GM18505 (cell line): ENCODE results near the gene TMSB15C.
"Not testable (repeated sequence)": the region's sequence is repeated elsewhere in the genome, so short reads cannot be mapped to it uniquely, and the experiment has no call there.

ENCODE experiments used
- ATAC-seq: cut with Tn5 transposase; IDR thresholded peaks from one replicate; pipeline ENCODE4 v1.9.1; 2021; ENCODE audit not compliant: unreplicated experiment
- POLR2A ChIP-seq: IDR thresholded peaks from 4 replicates; pipeline ENCODE4 v1.6.1; 2011; ENCODE audit warnings: borderline replicate concordance; ENCODE audit not compliant: insufficient read depth, insufficient read length; ENCODE audit errors: extremely low read depth

TMSB15C gene

DNA sequence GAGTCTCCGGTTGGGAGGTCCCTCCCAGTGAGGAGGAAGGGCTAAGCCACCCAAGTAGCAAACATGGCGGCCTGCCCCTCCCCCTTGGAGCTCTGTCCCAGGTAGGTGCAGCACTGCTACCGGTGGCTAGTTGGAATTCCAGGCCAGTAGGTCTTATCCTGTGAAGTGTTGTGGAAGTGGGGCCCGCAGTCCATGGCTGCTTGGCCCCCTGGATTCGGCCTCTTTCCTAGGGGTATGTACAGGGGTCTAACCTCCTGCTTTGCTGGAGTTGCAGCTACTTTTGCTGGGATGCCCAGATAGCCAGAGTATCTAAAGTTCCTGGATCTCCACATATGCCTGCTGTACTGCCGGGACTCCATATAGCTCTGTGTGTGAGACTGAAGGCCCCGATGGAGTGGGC lies 9.9 kb upstream of the TMSB15C start:
- TF ChIP-seq POLR2A, result no peak
- no peak for ATAC-seq

DNA sequence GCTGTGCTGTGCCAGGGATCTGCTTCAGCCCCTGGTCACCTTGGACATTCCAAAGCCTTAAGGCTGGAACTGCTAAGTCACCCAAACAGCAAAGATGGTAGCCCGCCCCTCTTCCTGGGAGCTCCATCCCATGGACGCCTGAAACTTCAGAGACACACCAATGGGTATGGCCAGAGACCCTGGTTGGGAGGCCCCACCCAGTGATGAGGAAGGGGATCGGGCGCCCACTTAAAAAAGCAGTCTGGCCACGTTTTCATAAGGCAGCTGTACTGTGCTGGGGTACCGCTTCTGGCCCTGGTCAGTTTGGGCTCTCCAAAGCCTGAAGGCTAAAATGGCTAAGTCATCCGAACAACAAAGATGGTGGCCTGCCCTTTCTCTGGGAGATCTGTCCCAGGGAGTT lies 9.4 kb upstream of the TMSB15C start:
- no peak for ATAC-seq
- no peak for TF ChIP-seq POLR2A

DNA sequence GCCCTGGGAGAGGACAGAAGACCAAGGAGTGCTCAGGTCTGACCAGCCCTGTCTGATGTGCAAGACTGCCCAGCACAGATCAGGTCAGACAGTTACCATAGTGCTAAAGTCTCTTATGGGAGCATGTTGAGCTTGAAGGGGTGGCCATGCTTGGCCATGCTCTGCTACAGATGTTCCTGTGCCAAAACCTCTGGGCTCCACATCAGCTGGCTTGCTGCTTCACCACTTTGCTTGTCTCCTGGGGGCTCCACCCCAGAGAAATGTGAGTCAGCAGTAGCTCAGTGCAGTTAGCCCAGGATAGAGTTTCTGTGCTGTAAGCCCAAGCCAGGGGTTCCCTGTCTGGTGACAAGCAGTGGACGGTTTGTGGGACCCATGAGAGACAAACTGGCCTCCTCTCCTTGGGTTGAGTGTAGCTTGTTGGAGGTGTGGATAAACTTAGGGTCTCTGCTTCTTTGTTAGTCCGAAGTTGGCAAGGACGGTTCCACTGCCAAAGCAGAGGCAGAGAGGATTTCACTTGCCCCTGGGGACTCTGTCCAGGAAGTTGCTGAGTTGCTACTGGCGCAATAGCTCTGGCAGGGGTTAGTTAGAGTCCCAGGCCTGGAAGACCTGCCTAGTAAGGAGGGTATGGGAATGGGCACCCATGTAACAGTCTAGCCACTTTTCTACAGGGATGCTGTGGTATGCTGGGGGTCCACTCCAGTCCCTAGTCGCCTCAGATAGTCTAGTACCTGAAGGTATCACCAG lies 8.7 kb upstream of the TMSB15C start:
- ATAC-seq, result no peak
- TF ChIP-seq POLR2A, result no peak

DNA sequence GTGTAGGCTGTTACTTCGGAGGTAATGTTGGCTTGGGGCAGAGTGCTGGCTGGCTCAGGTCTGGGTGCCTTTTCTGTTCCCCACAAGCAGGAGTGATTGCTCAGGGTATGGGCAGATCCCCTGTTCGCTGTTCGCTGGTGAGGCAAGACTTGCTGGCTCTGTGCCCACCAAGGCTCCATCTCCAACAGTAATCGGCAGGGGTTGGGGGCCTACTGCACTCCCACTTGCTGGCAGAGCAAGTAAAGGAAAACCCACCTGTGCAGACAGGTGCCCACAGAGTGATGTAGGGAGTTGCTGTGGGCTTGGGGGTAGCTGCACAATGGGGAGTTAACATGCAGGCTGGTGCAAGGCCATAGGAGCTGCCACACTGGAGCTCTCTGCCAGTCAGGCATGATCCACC lies 8.0 kb upstream of the TMSB15C start:
- ATAC-seq, result no peak
- TF ChIP-seq POLR2A, result no peak

DNA sequence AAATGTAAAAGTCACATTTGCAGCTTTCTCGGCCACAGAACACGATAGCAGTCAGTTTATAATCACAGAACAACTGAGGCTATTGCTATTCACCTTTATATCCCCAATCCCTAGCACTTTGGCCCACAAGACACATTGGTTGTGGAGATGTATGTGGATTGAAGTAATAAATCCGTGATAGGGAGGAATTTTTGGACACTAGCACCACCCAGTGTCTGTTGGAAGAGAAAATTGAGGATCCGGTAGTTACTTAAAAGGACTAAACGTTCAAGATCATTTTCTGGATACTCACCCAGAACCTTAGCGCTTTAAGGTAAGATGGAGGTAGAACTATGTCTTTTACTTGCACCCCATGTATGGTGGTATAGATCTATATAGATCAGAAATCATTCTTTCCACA lies 1.8 kb upstream of the TMSB15C start:
- not testable (repeated sequence) for ATAC-seq

DNA sequence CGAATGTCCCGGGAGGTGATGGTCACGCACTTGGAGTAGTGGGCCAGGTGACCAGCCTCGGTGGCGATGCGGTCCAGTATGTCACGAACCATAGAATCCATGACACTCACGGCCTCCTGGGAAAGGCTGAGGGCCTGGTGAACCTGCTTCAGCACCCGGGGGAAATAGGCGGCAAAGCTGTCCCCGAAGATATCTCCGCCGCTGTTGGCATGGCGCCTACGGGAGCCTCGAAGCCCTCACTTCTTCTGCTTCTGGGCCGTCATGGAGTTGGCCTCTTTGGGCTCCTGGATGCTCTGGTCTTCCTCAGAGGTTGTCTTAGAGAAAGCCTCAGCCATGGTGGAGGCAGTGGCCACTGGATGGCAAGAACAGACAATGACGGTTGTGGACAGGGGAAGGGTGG lies 13.4 kb downstream of the TMSB15C start:
- ATAC-seq, result not testable (repeated sequence)

DNA sequence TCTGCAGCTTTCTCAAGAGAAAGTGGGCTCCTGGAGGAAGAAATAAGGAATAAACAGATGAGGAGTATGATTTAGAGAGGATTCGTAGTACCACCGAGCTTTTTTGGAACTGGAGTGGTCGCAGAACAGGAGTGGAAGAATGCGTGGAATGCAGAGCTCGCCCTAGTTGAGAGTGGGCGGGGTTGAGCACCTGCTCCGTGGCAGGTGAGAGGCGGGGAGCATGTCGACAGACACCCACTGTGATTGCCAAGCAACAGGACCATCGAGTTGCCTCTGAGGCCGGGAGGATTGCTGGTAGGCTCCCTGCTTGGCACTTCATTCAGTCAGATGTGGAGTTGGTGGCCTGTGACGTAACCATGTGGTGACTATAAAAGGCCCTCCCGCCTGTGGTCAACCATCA lies 21.1 kb downstream of the TMSB15C start:
- ATAC-seq, result not testable (repeated sequence)

DNA sequence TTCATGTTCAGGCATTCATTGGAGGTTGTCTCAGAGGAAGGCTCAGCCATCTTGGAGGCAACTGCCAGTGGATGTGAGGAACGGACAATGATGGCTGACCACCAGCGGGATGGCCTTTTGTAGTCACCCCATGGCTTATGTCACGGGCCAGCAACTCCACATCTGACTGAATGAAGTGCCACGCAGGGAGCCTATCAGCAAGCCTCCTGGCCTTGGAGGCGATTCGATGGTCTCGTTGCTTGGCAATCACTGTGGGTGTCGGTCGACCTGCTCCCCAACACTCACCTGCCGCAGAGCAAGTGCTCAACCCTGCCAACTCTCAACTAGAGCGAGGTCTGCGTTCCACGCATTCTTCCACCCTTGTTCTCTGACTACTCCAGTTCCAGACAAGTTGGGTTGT lies 28.9 kb downstream of the TMSB15C start:
- ATAC-seq, result no peak
- TF ChIP-seq POLR2A, result no peak

DNA sequence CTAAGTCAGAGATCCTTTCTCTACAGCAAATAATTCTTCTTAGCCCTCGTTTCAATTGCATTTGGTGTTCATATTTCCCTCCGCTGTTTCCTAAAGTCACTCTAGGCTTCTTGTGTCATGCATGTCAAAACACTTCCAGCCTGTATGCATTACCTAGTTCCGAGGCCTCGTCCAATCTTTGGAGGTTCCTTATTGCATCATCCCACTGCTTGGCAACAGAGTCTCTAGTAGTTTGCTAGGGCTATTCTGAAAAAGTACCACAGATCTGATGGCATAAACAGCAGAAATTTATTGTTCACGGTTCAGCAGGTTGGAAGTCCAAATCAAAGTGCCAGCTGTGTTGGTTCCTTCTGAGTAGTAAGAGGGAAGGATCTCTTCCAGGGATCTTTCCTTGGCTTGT lies 30.4 kb downstream of the TMSB15C start:
- no peak for ATAC-seq
- no peak for TF ChIP-seq POLR2A

DNA sequence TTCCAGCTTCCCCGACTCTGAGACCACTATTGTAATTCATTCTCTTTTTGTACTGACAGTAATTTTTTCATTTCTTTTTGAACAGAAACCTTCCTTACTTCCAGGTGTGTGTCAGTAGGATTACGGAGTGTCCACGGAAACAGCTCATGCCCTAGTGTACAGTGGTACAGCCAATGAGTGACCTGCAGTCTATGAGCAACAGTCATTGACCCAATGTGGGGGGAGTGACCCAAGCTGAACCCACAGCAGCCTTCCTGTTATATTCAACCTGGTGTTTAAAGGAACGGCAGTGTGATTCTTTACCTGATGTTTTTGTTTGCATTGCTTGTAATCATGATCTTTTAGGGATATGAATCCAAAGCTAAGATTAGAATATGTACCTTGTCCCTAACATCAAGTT lies 35.0 kb downstream of the TMSB15C start:
- no peak for ATAC-seq

DNA sequence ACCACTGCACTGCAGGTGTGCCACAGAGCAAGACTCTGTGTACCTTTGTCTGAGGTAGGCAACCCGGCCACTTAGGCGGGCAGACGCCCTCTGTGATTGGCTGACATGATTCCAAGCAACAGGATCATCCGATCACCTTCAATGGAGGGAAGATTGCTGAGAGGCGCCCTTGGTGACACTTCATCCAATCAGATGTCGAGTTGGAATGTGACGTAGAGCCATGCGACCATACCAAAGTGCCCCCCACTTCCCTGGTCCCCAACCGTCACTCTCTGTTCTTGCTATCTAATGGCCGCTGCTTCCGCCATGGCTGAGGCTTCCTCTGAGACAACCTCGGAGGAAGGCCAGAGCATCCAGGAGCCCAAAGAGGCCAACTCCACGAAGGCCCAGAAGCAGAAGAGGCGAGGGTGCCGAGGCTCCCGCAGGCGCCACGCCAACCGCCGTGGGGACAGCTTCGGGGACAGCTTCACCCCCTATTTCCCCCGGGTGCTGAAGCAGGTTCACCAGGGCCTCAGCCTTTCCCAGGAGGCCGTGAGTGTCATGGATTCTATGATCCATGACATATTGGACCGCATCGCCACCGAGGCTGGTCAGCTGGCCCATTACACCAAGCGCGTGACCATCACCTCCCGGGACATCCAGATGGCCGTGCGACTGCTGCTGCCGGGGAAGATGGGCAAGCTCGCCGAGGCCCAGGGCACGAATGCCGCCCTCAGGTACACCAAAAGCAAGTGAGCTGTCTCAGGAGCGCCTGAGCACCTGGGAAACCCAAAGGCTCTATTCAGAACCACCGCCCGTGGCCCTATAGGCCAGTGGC lies 36.1 kb downstream of the TMSB15C start, which contains the start of gene H2BW2:
Gene H2BW2, plus strand, starts transcription at position 268 of the 817 bp plus-strand sequence. Its CDS starts 39 bp downstream, at position 307.
- TF ChIP-seq POLR2A, result no peak
- ATAC-seq, result no peak

More for the DNA sequence above, 35.0 kb downstream of the TMSB15C start:
- no peak for TF ChIP-seq POLR2A
